IgD-negative memory B cell (primary cell): Measurements from ENCODE around the gene DUSP28. TPM values are rescaled to one million over a fixed set of nuclear protein-coding genes. Genes with fewer than 3 reads are reported as not detected.
"Not testable (repeated sequence)": the region's sequence is repeated elsewhere in the genome, so short reads cannot be mapped to it uniquely, and the experiment has no call there.

Source experiments
- H3K27ac Mint-ChIP-seq, 3 donors: one replicate each; pipeline ENCODE4 v1.8.0; 2020 to 2022; ENCODE audit warnings: mild to moderate bottlenecking in 3 of 3, mixed read lengths in 3 of 3, moderate library complexity in 1 of 3
- H3K27me3 Mint-ChIP-seq: one replicate; pipeline ENCODE4 v1.8.0; 2021; ENCODE audit warnings: mixed read lengths
- H3K36me3 Mint-ChIP-seq: one replicate; pipeline ENCODE4 v1.8.0; 2020; ENCODE audit warnings: mild to moderate bottlenecking, mixed read lengths
- H3K4me1 Mint-ChIP-seq, 3 donors: one replicate each; pipeline ENCODE4 v1.8.0; 2020 to 2022; ENCODE audit warnings: mixed read lengths in 3 of 3, mild to moderate bottlenecking in 1 of 3
- H3K4me3 Mint-ChIP-seq, 4 donors: one replicate each; pipeline ENCODE4 v1.8.0; 2020 to 2022; ENCODE audit warnings: mild to moderate bottlenecking in 4 of 4, mixed read lengths in 4 of 4, moderate library complexity in 3 of 4
- H3K9me3 Mint-ChIP-seq, 3 donors: one replicate each; pipeline ENCODE4 v1.8.0; 2020 to 2021; ENCODE audit warnings: mixed read lengths in 3 of 3, mild to moderate bottlenecking in 1 of 3
- polyA plus RNA-seq: library from polyadenylated mRNA; unstranded; fragments of 300-500 nt; fragmentation: Illumina TruSeq; gene quantifications from one replicate; pipeline ENCODE4 v1.2.3, GENCODE V29; 2021

The DUSP28 gene
- polyA plus RNA-seq, 1 donor from 2014 or later: 23.4 TPM

- H3K9me3 Mint-ChIP-seq, H3K27me3 Mint-ChIP-seq, H3K36me3 Mint-ChIP-seq: not testable (repeated sequence)
- Mint-ChIP-seq H3K4me1 (peaks cover 55 to 56% (median 55%) of the 10 kb centered on the region in 3 donors), H3K27ac (peak overlapping the region in 1 of 3 donors; percentile 99), H3K4me3 (peak overlapping the region in 2 of 4 donors; percentile 43 to 98)
Measured at GRCh38 chr2:240563231-240563630, 3.1 kb downstream of the DUSP28 start.

- Mint-ChIP-seq H3K27ac (peak overlapping the region in 2 of 3 donors; percentile 53 to 99), H3K36me3 (peaks cover 6% of the 10 kb centered on the region), H3K4me3 (peak overlapping the region; percentile 38 to 98 (median 58)), H3K9me3 (no peaks in the 10 kb centered on the region), H3K4me1 (peaks cover 48 to 50% (median 50%) of the 10 kb centered on the region in 3 donors), H3K27me3 (no peaks in the 10 kb centered on the region)
Measured at GRCh38 chr2:240563951-240564560, 3.9 kb downstream of the DUSP28 start.

GRCh38 chr2:240564561-240565332 is 4.6 kb downstream of the DUSP28 start:
- H3K27me3 Mint-ChIP-seq: no peaks in the 10 kb centered on the region
- H3K4me1 Mint-ChIP-seq: peaks cover 41 to 44% (median 44%) of the 10 kb centered on the region in 3 donors
- H3K27ac Mint-ChIP-seq: peak overlapping the region; percentile 94 to 97 (median 96)
- H3K4me3 Mint-ChIP-seq: peak overlapping the region; percentile 86 to 98 (median 96)
- H3K36me3 Mint-ChIP-seq: peaks cover 6% of the 10 kb centered on the region
- no peaks in the 10 kb centered on the region for H3K9me3 Mint-ChIP-seq

- Mint-ChIP-seq H3K4me3 (peak overlapping the region; percentile 86 to 98 (median 96)), H3K4me1 (peaks cover 37 to 48% (median 41%) of the 10 kb centered on the region in 3 donors), H3K9me3 (no peaks in the 10 kb centered on the region), H3K36me3 (peaks cover 6% of the 10 kb centered on the region), H3K27ac (peak overlapping the region; percentile 94 to 97 (median 96)), H3K27me3 (no peaks in the 10 kb centered on the region)
Measured at GRCh38 chr2:240565333-240566202, 5.4 kb downstream of the DUSP28 start.

GRCh38 chr2:240566203-240567136 is 6.3 kb downstream of the DUSP28 start:
- no peaks in the 10 kb centered on the region for H3K27me3 Mint-ChIP-seq
- H3K9me3 Mint-ChIP-seq: no peaks in the 10 kb centered on the region
- peak overlapping the region; percentile 94 to 97 (median 96) for H3K27ac Mint-ChIP-seq
- peaks cover 6% of the 10 kb centered on the region for H3K36me3 Mint-ChIP-seq
- H3K4me3 Mint-ChIP-seq: peak overlapping the region; percentile 86 to 98 (median 96)
- peaks cover 30 to 55% (median 37%) of the 10 kb centered on the region in 3 donors for H3K4me1 Mint-ChIP-seq

- H3K4me1 Mint-ChIP-seq: peaks cover 26 to 51% (median 31%) of the 10 kb centered on the region in 3 donors
- peak overlapping the region; percentile 86 to 98 (median 96) for H3K4me3 Mint-ChIP-seq
- H3K27ac Mint-ChIP-seq: peak overlapping the region; percentile 92 to 96 (median 94)
- H3K36me3 Mint-ChIP-seq: peaks cover 6% of the 10 kb centered on the region
- no peaks in the 10 kb centered on the region for H3K9me3 Mint-ChIP-seq
- H3K27me3 Mint-ChIP-seq: no peaks in the 10 kb centered on the region
Measured at GRCh38 chr2:240567137-240567871, 7.1 kb downstream of the DUSP28 start.

- Mint-ChIP-seq H3K27me3 (no peaks in the 10 kb centered on the region), H3K9me3 (no peaks in the 10 kb centered on the region), H3K4me3 (peak within 1 kb of the TSS; percentile 86 to 98 (median 96)), H3K36me3 (peaks cover 6% of the 10 kb centered on the region), H3K4me1 (peaks cover 26 to 48% (median 31%) of the 10 kb centered on the region in 3 donors), H3K27ac (peak within 1 kb of the TSS; percentile 92 to 96 (median 94))
Measured at GRCh38 chr2:240567872-240568677, 7.9 kb downstream of the DUSP28 start, which contains the start of gene RNPEPL1. RNPEPL1 (plus strand) TSS chr2:240568484; CDS start chr2:240568587, 103 bp downstream.

GRCh38 chr2:240568678-240569522 is 8.7 kb downstream of the DUSP28 start:
- peaks cover 23 to 43% (median 27%) of the 10 kb centered on the region in 3 donors for H3K4me1 Mint-ChIP-seq
- no peaks in the 10 kb centered on the region for H3K9me3 Mint-ChIP-seq

GRCh38 chr2:240569523-240569997 is 9.4 kb downstream of the DUSP28 start:
- Mint-ChIP-seq H3K4me1 (peaks cover 18 to 37% (median 22%) of the 10 kb centered on the region in 3 donors), H3K27ac (peak overlapping the region in 2 of 3 donors; percentile 74 to 87), H3K9me3 (no peaks in the 10 kb centered on the region), H3K4me3 (peak overlapping the region; percentile 80 to 93 (median 85)), H3K36me3 (peaks cover 4% of the 10 kb centered on the region), H3K27me3 (no peaks in the 10 kb centered on the region)

More at GRCh38 chr2:240568678-240569522, 8.7 kb downstream of the DUSP28 start:
- peak overlapping the region in 2 of 3 donors; percentile 74 to 87 for H3K27ac Mint-ChIP-seq
- no peaks in the 10 kb centered on the region for H3K27me3 Mint-ChIP-seq
- H3K4me3 Mint-ChIP-seq: peak overlapping the region; percentile 80 to 93 (median 85)
- peaks cover 4% of the 10 kb centered on the region for H3K36me3 Mint-ChIP-seq

GRCh38 chr2:240569998-240570530 is 9.9 kb downstream of the DUSP28 start:
- H3K27ac Mint-ChIP-seq: peak overlapping the region in 2 of 3 donors; percentile 16 to 74
- no peaks in the 10 kb centered on the region for H3K36me3 Mint-ChIP-seq
- no peaks in the 10 kb centered on the region for H3K27me3 Mint-ChIP-seq
- H3K4me1 Mint-ChIP-seq: peaks cover 13 to 32% (median 17%) of the 10 kb centered on the region in 3 donors
- H3K4me3 Mint-ChIP-seq: peak overlapping the region; percentile 67 to 93 (median 80)
- no peaks in the 10 kb centered on the region for H3K9me3 Mint-ChIP-seq

- H3K9me3 Mint-ChIP-seq: no peaks in the 10 kb centered on the region
- H3K27me3 Mint-ChIP-seq: no peaks in the 10 kb centered on the region
- peak overlapping the region in 1 of 3 donors; percentile 82 for H3K27ac Mint-ChIP-seq
- no peaks in the 10 kb centered on the region for H3K36me3 Mint-ChIP-seq
- peaks cover 7 to 25% (median 10%) of the 10 kb centered on the region in 3 donors for H3K4me1 Mint-ChIP-seq
- peak overlapping the region in 3 of 4 donors; percentile 54 to 93 (median 80) for H3K4me3 Mint-ChIP-seq
Measured at GRCh38 chr2:240570531-240571313, 10.6 kb downstream of the DUSP28 start.
